ENCODE results near the gene YY1. TPM values are rescaled to one million over a fixed set of nuclear protein-coding genes. Genes with fewer than 3 reads are reported as not detected.
"Not testable (repeated sequence)": the region's sequence is repeated elsewhere in the genome, so short reads cannot be mapped to it uniquely, and the experiment has no call there.

YY1 gene
- total RNA-seq, 3 donors from 2014 or later (not counting 1 experiment from before 2014, with no cell fraction given), result 77.9 to 92.6 (median 90.4) TPM

GRCh38 chr14:100295376-100296105 lies 56.6 kb downstream of the YY1 start:
- Mint-ChIP-seq H3K27ac (no peak overlapping the region), H3K4me1 (peaks cover 5% of the 10 kb centered on the region in 2 donors), H3K9me3 (no peaks in the 10 kb centered on the region), H3K4me3 (no peak overlapping the region), H3K36me3 (no peaks in the 10 kb centered on the region), H3K27me3 (ENCODE audit: low read depth in 2 of 2) (no peaks in the 10 kb centered on the region)
- Histone ChIP-seq H3K4me1 (ENCODE audit: control insufficient read depth, insufficient read depth, low read length) (peaks cover 15% of the 10 kb centered on the region), H3K9me3 (ENCODE audit: control insufficient read depth, insufficient read depth, low read length) (no peaks in the 10 kb centered on the region), H3K36me3 (ENCODE audit: control insufficient read depth, insufficient read depth, low read length) (no peaks in the 10 kb centered on the region), H3K4me3 (ENCODE audit: low read length) (no peak overlapping the region), H3K27me3 (ENCODE audit: control insufficient read depth, insufficient read depth, low read length) (no peaks in the 10 kb centered on the region), H3K27ac (ENCODE audit: low read length) (no peak overlapping the region)
- DNase-seq (no peak), ATAC-seq (no peak)
- WGBS (ENCODE audit: insufficient coverage), result 94% methylated on average over 16 of the region's 16 CpGs
- TF ChIP-seq, protein P1, sequence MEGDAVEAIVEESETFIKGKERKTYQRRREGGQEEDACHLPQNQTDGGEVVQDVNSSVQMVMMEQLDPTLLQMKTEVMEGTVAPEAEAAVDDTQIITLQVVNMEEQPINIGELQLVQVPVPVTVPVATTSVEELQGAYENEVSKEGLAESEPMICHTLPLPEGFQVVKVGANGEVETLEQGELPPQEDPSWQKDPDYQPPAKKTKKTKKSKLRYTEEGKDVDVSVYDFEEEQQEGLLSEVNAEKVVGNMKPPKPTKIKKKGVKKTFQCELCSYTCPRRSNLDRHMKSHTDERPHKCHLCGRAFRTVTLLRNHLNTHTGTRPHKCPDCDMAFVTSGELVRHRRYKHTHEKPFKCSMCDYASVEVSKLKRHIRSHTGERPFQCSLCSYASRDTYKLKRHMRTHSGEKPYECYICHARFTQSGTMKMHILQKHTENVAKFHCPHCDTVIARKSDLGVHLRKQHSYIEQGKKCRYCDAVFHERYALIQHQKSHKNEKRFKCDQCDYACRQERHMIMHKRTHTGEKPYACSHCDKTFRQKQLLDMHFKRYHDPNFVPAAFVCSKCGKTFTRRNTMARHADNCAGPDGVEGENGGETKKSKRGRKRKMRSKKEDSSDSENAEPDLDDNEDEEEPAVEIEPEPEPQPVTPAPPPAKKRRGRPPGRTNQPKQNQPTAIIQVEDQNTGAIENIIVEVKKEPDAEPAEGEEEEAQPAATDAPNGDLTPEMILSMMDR (IDR thresholded peaks at IDR 0.05), result no peak
- intact Hi-C loops (cut with micrococcal nuclease), result no loop called here

- ATAC-seq (peak in 1 of 3 donors; percentile 44), DNase-seq (no peak)
- Histone ChIP-seq H3K36me3 (ENCODE audit: control insufficient read depth, insufficient read depth, low read length) (no peaks in the 10 kb centered on the region), H3K9me3 (ENCODE audit: control insufficient read depth, insufficient read depth, low read length) (no peaks in the 10 kb centered on the region), H3K27ac (ENCODE audit: low read length) (no peak overlapping the region), H3K4me1 (ENCODE audit: control insufficient read depth, insufficient read depth, low read length) (peaks cover 13% of the 10 kb centered on the region), H3K27me3 (ENCODE audit: control insufficient read depth, insufficient read depth, low read length) (no peaks in the 10 kb centered on the region), H3K4me3 (ENCODE audit: low read length) (no peak overlapping the region)
- H3K36me3 Mint-ChIP-seq, result no peaks in the 10 kb centered on the region
- H3K27ac Mint-ChIP-seq, result no peak overlapping the region
- TF ChIP-seq, protein P1 (IDR thresholded peaks at IDR 0.05), result no peak
- no peaks in the 10 kb centered on the region for H3K9me3 Mint-ChIP-seq
- H3K27me3 Mint-ChIP-seq (ENCODE audit: low read depth in 2 of 2), result no peaks in the 10 kb centered on the region
- intact Hi-C loops (cut with micrococcal nuclease), result no loop called here
- no peak overlapping the region for H3K4me3 Mint-ChIP-seq
- H3K4me1 Mint-ChIP-seq, result peaks cover 5% of the 10 kb centered on the region in 2 donors
- WGBS (ENCODE audit: insufficient coverage), result 85% methylated on average over 9 of the region's 9 CpGs
These were observed 57.2 kb downstream of the YY1 start for GRCh38 chr14:100296106-100296651.

DNA sequence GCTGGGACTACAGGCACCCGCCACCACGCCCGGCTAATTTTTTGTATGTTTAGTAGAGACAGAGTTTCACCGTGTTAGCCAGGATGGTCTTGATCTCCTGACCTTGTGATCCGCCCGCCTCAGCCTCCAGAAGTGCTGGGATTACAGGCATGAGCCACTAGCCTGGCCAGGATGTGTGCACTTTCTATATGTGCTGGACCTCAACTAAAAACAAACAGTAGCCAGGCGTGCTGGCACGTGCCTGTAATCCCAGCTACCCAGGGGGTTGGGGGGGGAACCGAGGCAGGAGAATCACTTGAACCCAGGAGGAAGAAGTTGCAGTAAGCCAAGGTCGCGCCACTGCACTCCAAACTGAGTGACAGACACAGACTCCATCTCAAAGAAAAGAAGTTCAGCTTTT lies 57.8 kb downstream of the YY1 start:
- H3K27ac Mint-ChIP-seq; H3K9me3 ChIP-seq (ENCODE audit: control insufficient read depth, insufficient read depth, low read length); H3K27me3 Mint-ChIP-seq (ENCODE audit: low read depth in 2 of 2); intact Hi-C loops (cut with micrococcal nuclease); DNase-seq; H3K4me1 Mint-ChIP-seq; H3K27me3 ChIP-seq (ENCODE audit: control insufficient read depth, insufficient read depth, low read length); H3K27ac ChIP-seq (ENCODE audit: low read length); H3K36me3 ChIP-seq (ENCODE audit: control insufficient read depth, insufficient read depth, low read length); H3K4me3 ChIP-seq (ENCODE audit: low read length); ATAC-seq; H3K36me3 Mint-ChIP-seq; H3K4me3 Mint-ChIP-seq; H3K9me3 Mint-ChIP-seq: not testable (repeated sequence)
- H3K4me1 ChIP-seq (ENCODE audit: control insufficient read depth, insufficient read depth, low read length), result peaks cover 13% of the 10 kb centered on the region
- WGBS (ENCODE audit: insufficient coverage), result 93% methylated on average over 11 of the region's 11 CpGs

- H3K9me3 Mint-ChIP-seq, result no peaks in the 10 kb centered on the region
- Histone ChIP-seq H3K36me3 (ENCODE audit: control insufficient read depth, insufficient read depth, low read length) (no peaks in the 10 kb centered on the region), H3K27me3 (ENCODE audit: control insufficient read depth, insufficient read depth, low read length) (no peaks in the 10 kb centered on the region), H3K27ac (ENCODE audit: low read length) (no peak overlapping the region), H3K4me1 (ENCODE audit: control insufficient read depth, insufficient read depth, low read length) (peaks cover 13% of the 10 kb centered on the region), H3K9me3 (ENCODE audit: control insufficient read depth, insufficient read depth, low read length) (no peaks in the 10 kb centered on the region), H3K4me3 (ENCODE audit: low read length) (no peak overlapping the region)
- no peak overlapping the region for H3K27ac Mint-ChIP-seq
- no peaks in the 10 kb centered on the region for H3K36me3 Mint-ChIP-seq
- DNase-seq (no peak), ATAC-seq (peak in 2 of 3 donors; percentile 55 to 70)
- TF ChIP-seq, protein P1 (IDR thresholded peaks at IDR 0.05), result no peak
- WGBS (ENCODE audit: insufficient coverage), result 42% methylated on average over 27 of the region's 30 CpGs
- no peak overlapping the region for H3K4me3 Mint-ChIP-seq
- peaks cover 5% of the 10 kb centered on the region in 2 donors for H3K4me1 Mint-ChIP-seq
- intact Hi-C loops (cut with micrococcal nuclease), result no loop called here
- H3K27me3 Mint-ChIP-seq (ENCODE audit: low read depth in 2 of 2), result no peaks in the 10 kb centered on the region
These were observed 58.7 kb downstream of the YY1 start for GRCh38 chr14:100297320-100298300.

Measured in natural killer cell (primary cell).